ENCODE results near the gene RBM38.

Gene RBM38

DNA sequence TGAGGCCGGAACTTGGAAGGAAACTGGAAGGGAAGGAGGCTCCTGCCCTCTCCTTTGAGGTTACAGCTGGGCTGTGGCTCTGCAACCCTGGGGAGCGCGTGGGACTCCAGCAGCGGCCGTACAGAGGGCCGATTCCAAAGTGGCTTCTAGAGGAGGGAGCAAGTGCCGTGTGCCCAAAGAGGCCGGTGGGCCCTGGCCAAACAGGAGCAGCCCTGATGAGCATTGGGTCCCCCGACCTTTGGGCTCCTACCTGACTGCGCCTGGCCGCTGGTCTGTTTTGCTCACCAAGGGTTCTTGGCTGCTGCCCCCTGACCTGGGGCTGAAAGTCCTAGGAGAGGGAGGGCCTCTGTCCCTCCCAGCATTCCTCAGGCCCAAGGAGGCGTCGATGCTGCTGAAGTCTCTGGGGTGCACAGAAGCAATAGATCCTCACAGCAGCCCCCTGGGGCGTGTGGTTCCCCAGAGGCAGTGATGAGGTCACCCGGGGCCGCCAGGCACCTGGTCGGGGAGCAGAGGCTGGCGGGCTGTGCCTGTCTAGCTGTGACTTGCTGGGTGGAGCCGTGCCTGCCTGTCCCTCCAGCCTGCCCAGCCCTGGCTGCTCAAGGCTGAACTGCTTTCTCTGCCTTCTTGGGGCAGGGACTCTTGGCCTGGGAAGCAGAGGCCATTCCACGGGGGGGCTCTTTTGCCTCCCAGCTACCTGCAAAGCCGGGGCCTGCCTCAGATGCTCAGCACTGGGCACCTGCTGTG, 9.8 kb downstream of the RBM38 start:
- no peak overlapping the region for H3K27ac ChIP-seq (ENCODE audit: extremely low read depth, low read depth, low read length)
- no peaks in the 10 kb centered on the region for H3K9me3 ChIP-seq (ENCODE audit: control insufficient read depth, insufficient read depth, low read depth, low read length)
- H3K36me3 ChIP-seq (ENCODE audit: control insufficient read depth in 2 of 2, insufficient read depth in 1 of 2, low read length in 2 of 2), result peaks cover 0 to 98% of the 10 kb centered on the region in 2 experiments; a peak in 2 of 3 replicates
- H3K4me3 ChIP-seq (ENCODE audit: low read depth, low read length), result no peak overlapping the region
- TF ChIP-seq GLIS2 (tag by site-specific recombination; IDR thresholded peaks at IDR 0.05) (peak; percentile 22; the same call in 1 of the 2 replicates), ZFP3 (tag by site-specific recombination; IDR thresholded peaks at IDR 0.05; ENCODE audit: low read depth) (no peak), GLIS1 (tag by site-specific recombination; IDR thresholded peaks at IDR 0.05) (0 out of 2 replicates have a peak, but pooled peaks have one; percentile 11), ZIC2 (tag by site-specific recombination; IDR thresholded peaks at IDR 0.05) (peak; percentile 78)
- ChIA-PET CTCF (interaction anchor here (0.7 kb wide), 1 partner anchor 12 kb away, joined by 4 read pairs; no protein-coding TSS in a partner anchor), POLR2A (interaction anchor here (2.0 kb wide), 1 partner anchor 10 kb away, joined by 4 read pairs; the partner anchor contains the start of gene RBM38)
- H3K4me1 ChIP-seq (ENCODE audit: control insufficient read depth, insufficient read depth, low read length), result no peaks in the 10 kb centered on the region

DNA sequence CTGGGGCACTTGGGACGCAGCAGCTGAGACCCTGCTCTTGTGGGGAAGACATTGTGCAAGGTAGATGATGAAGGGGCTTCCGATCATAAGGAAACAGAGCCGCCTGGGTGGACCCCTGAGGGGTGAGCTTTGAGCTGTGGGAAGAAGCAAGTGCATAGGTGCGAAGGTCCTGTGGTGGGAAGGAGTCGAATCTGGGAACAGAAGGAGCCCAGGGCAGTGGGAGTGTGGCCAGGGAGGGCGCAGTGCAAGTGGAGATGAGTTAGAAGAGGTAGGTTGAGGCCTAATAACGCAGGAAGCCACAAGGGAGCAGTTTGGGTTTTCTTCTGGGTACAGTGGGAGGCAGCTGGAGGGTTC, 10.3 kb downstream of the RBM38 start:
- CTCF ChIA-PET, result interaction anchor here (0.7 kb wide), 1 partner anchor 12 kb away, joined by 4 read pairs; no protein-coding TSS in a partner anchor
- H3K36me3 ChIP-seq (ENCODE audit: control insufficient read depth in 2 of 2, insufficient read depth in 1 of 2, low read length in 2 of 2), result peaks cover 0 to 98% of the 10 kb centered on the region in 2 experiments; a peak in 2 of 3 replicates

More for the DNA sequence above, 10.3 kb downstream of the RBM38 start:
- H3K4me1 ChIP-seq (ENCODE audit: control insufficient read depth, insufficient read depth, low read length), result no peaks in the 10 kb centered on the region
- no peak overlapping the region for H3K4me3 ChIP-seq (ENCODE audit: low read depth, low read length)
- POLR2A ChIA-PET, result interaction anchor here (2.0 kb wide), 1 partner anchor 10 kb away, joined by 4 read pairs; the partner anchor contains the start of gene RBM38
- H3K9me3 ChIP-seq (ENCODE audit: control insufficient read depth, insufficient read depth, low read depth, low read length), result no peaks in the 10 kb centered on the region
- no peak for TF ChIP-seq ZNF140 (tag by site-specific recombination; IDR thresholded peaks at IDR 0.05)
- no peak for TF ChIP-seq YY2 (tag by site-specific recombination; IDR thresholded peaks at IDR 0.05)
- TF ChIP-seq ZNF670 (tag by site-specific recombination; IDR thresholded peaks at IDR 0.05; ENCODE audit: low read depth), result no peak
- TF ChIP-seq MEIS1 (CRISPR knock-in tag; IDR thresholded peaks at IDR 0.05; ENCODE audit: borderline replicate concordance), result no peak
- TF ChIP-seq, protein P1, sequence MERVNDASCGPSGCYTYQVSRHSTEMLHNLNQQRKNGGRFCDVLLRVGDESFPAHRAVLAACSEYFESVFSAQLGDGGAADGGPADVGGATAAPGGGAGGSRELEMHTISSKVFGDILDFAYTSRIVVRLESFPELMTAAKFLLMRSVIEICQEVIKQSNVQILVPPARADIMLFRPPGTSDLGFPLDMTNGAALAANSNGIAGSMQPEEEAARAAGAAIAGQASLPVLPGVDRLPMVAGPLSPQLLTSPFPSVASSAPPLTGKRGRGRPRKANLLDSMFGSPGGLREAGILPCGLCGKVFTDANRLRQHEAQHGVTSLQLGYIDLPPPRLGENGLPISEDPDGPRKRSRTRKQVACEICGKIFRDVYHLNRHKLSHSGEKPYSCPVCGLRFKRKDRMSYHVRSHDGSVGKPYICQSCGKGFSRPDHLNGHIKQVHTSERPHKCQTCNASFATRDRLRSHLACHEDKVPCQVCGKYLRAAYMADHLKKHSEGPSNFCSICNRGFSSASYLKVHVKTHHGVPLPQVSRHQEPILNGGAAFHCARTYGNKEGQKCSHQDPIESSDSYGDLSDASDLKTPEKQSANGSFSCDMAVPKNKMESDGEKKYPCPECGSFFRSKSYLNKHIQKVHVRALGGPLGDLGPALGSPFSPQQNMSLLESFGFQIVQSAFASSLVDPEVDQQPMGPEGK (tag by site-specific recombination; IDR thresholded peaks at IDR 0.05), result no peak
- TF ChIP-seq ZFP3 (tag by site-specific recombination; IDR thresholded peaks at IDR 0.05; ENCODE audit: low read depth), result no peak
- TF ChIP-seq, protein P2, sequence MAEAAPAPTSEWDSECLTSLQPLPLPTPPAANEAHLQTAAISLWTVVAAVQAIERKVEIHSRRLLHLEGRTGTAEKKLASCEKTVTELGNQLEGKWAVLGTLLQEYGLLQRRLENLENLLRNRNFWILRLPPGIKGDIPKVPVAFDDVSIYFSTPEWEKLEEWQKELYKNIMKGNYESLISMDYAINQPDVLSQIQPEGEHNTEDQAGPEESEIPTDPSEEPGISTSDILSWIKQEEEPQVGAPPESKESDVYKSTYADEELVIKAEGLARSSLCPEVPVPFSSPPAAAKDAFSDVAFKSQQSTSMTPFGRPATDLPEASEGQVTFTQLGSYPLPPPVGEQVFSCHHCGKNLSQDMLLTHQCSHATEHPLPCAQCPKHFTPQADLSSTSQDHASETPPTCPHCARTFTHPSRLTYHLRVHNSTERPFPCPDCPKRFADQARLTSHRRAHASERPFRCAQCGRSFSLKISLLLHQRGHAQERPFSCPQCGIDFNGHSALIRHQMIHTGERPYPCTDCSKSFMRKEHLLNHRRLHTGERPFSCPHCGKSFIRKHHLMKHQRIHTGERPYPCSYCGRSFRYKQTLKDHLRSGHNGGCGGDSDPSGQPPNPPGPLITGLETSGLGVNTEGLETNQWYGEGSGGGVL (tag by site-specific recombination; IDR thresholded peaks at IDR 0.05), result no peak
- TF ChIP-seq ZNF843 (tag by site-specific recombination; IDR thresholded peaks at IDR 0.05), result no peak
- TF ChIP-seq KLF8 (tag by site-specific recombination; IDR thresholded peaks at IDR 0.05), result no peak
- TF ChIP-seq, protein P3, sequence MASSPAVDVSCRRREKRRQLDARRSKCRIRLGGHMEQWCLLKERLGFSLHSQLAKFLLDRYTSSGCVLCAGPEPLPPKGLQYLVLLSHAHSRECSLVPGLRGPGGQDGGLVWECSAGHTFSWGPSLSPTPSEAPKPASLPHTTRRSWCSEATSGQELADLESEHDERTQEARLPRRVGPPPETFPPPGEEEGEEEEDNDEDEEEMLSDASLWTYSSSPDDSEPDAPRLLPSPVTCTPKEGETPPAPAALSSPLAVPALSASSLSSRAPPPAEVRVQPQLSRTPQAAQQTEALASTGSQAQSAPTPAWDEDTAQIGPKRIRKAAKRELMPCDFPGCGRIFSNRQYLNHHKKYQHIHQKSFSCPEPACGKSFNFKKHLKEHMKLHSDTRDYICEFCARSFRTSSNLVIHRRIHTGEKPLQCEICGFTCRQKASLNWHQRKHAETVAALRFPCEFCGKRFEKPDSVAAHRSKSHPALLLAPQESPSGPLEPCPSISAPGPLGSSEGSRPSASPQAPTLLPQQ (tag by site-specific recombination; IDR thresholded peaks at IDR 0.05), result no peak
- no peak for TF ChIP-seq ZNF777 (tag by site-specific recombination; IDR thresholded peaks at IDR 0.05; ENCODE audit: borderline replicate concordance)
- no peak for TF ChIP-seq ZNF660 (tag by site-specific recombination; IDR thresholded peaks at IDR 0.05)
- no peak for TF ChIP-seq TCF7L2 (IDR thresholded peaks at IDR 0.05; ENCODE audit: borderline replicate concordance, low read depth, low read length)
- no peak for TF ChIP-seq ZNF350 (tag by site-specific recombination; IDR thresholded peaks at IDR 0.05)
- TF ChIP-seq, protein P4, sequence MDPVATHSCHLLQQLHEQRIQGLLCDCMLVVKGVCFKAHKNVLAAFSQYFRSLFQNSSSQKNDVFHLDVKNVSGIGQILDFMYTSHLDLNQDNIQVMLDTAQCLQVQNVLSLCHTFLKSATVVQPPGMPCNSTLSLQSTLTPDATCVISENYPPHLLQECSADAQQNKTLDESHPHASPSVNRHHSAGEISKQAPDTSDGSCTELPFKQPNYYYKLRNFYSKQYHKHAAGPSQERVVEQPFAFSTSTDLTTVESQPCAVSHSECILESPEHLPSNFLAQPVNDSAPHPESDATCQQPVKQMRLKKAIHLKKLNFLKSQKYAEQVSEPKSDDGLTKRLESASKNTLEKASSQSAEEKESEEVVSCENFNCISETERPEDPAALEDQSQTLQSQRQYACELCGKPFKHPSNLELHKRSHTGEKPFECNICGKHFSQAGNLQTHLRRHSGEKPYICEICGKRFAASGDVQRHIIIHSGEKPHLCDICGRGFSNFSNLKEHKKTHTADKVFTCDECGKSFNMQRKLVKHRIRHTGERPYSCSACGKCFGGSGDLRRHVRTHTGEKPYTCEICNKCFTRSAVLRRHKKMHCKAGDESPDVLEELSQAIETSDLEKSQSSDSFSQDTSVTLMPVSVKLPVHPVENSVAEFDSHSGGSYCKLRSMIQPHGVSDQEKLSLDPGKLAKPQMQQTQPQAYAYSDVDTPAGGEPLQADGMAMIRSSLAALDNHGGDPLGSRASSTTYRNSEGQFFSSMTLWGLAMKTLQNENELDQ (tag by site-specific recombination; IDR thresholded peaks at IDR 0.05; ENCODE audit: low read depth), result no peak
- TF ChIP-seq ZNF677 (tag by site-specific recombination; IDR thresholded peaks at IDR 0.05), result no peak
- H3K27ac ChIP-seq (ENCODE audit: extremely low read depth, low read depth, low read length), result no peak overlapping the region
